ENCODE results near the gene SLC8B1. TPM values are rescaled to one million over a fixed set of nuclear protein-coding genes. Genes with fewer than 3 reads are reported as not detected.

The SLC8B1 gene
- total and polyA plus RNA-seq, 9 of the 15 experiments (the other 6 are each of a cell fraction or from before 2014, with no cell fraction given) = 0.86 to 34.1 (median 18.5) TPM

GRCh38 chr12:113358381-113359132 lies 23.6 kb upstream of the SLC8B1 start, which contains the start of gene PLBD2 (continued):
- TF ChIP-seq ETS1 (conservative IDR thresholded peaks at IDR 0.05; ENCODE audit: control insufficient read depth, low read depth, low read length) = peak; percentile 90
- no peak for TF ChIP-seq ZNF449 (CRISPR knock-in tag; IDR thresholded peaks at IDR 0.05)
- no peak for TF ChIP-seq TGIF2 (CRISPR knock-in tag; IDR thresholded peaks at IDR 0.05)
- TF ChIP-seq OTX1 (CRISPR knock-in tag; IDR thresholded peaks at IDR 0.05) = no peak
- TF ChIP-seq SNAPC5 (CRISPR knock-in tag; IDR thresholded peaks at IDR 0.05) = no peak
- no peak for TF ChIP-seq CEBPG (CRISPR knock-in tag; IDR thresholded peaks at IDR 0.05)
- TF ChIP-seq CEBPG (tag; conservative IDR thresholded peaks at IDR 0.05 in 1 of 2, IDR thresholded peaks at IDR 0.05 in 1 of 2) = no peak
- no peak for TF ChIP-seq ZNF586 (CRISPR knock-in tag; conservative IDR thresholded peaks at IDR 0.05)
- no peak for TF ChIP-seq CBX8 (IDR thresholded peaks at IDR 0.05; ENCODE audit: borderline replicate concordance, extremely low read depth, low read depth, low read length, poor library complexity, severe bottlenecking)
- peak; percentile 82 for TF ChIP-seq RB1 (IDR thresholded peaks at IDR 0.05; ENCODE audit: low read depth)
- TF ChIP-seq ZFP36 (IDR thresholded peaks at IDR 0.05; ENCODE audit: low read depth, low read length, partially characterized antibody) = no peak
- no peak for TF ChIP-seq SMAD1 (IDR thresholded peaks at IDR 0.05; ENCODE audit: low read depth, low read length, partially characterized antibody)
- TF ChIP-seq RBFOX2 (IDR thresholded peaks at IDR 0.05; ENCODE audit: low read depth, low read length) = peak; percentile 83
- TF ChIP-seq TEAD4 (IDR thresholded peaks at IDR 0.05; ENCODE audit: low read length) = no peak
- TF ChIP-seq TEAD4 (CRISPR knock-in tag; IDR thresholded peaks at IDR 0.05; ENCODE audit: borderline replicate concordance) = peak; percentile 66; the same call in 1 of the 2 replicates
- no peak for TF ChIP-seq HES1 (IDR thresholded peaks at IDR 0.05; ENCODE audit: low read depth)
- TF ChIP-seq STAT5A (IDR thresholded peaks at IDR 0.05; ENCODE audit: borderline replicate concordance, low read length) = no peak
- no peak for TF ChIP-seq MED1 (CRISPR knock-in tag; IDR thresholded peaks at IDR 0.05; ENCODE audit: borderline replicate concordance)
- peak; percentile 90 for TF ChIP-seq HMGXB4 (CRISPR knock-in tag; IDR thresholded peaks at IDR 0.05)
- no peak for TF ChIP-seq SMARCA4 (IDR thresholded peaks at IDR 0.05)
- no peak for TF ChIP-seq FOXO4 (CRISPR knock-in tag; IDR thresholded peaks at IDR 0.05)

Measured in K562 (cell line).